ENCODE measurements around the gene GADL1.

DNA sequence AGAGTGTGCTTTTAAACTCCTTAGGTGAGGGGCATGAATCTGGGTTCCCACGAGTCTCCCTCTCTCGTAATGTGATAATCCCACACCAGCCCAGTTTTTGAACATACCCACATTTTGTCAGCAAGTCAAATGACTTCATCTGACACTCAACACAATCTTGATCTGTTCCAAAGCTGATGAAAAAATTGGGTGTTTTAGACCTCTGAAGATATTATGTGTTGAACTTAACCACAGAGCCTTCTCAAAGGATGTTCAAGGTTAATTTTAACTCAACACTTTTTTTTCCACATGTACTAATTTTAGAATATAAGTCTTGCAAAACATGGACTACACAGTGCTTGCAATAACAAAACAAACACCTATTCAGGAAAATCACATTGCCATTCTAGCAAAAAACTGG lies 164.9 kb downstream of the GADL1 start:
- TF ChIP-seq FOXA1 (IDR thresholded peaks at IDR 0.05) (no peak), FOXM1 (IDR thresholded peaks at IDR 0.05; ENCODE audit: borderline replicate concordance) (no peak), ZNF384 (IDR thresholded peaks at IDR 0.05) (no peak), ARNT (IDR thresholded peaks at IDR 0.05) (no peak), TARDBP (IDR thresholded peaks at IDR 0.05) (no peak), SP1 (IDR thresholded peaks at IDR 0.05) (no peak)
